NCI-H146 (cell line): Measurements from ENCODE around the gene OR52E1.

Experiments used
- DNase-seq: peaks from one replicate; lab custom pipeline; 2025; lab: John Stamatoyannopoulos, UW

Gene OR52E1

DNA sequence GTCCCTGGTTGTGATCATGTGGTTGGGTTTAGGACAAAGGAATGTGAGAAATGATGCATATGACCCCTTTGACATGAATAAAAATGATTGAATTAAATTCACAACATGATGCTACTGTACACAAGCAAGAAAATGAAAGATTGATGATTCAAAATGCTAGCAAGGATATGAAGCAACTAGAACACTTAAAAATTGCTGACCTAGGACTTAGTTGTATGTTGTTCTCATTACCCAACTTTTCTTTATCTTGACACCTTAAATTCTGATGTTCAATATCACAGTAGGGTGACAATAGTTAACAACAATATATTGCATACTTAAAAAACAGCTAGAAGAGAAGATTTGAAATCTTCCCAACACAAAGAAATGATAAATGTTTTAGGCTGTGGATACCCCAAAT, 48.2 kb downstream of the OR52E1 start:
- no peak for DNase-seq

DNA sequence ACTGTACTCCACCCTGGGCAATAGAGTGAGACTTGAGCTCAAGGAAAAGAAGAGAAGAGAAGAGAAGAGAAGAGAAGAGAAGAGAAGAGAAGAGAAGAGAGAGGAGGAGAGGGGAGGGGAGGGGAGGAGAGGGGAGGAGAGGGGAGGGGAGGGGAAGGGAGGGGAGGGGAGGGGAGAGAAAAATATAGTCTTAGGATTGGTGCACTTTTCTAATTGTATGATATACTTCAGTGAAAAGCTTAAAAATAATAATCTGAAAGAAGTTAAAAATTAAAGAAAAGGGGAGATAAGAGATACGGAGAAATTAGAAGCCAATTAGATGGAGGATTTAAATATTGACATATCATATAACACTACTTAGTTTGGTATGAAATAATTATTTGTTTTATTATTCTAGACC, 49.5 kb downstream of the OR52E1 start:
- DNase-seq, result no peak
